HG03558 (cell line): ENCODE results near the gene TUBA1C.
"Not testable (repeated sequence)": the region's sequence is repeated elsewhere in the genome, so short reads cannot be mapped to it uniquely, and the experiment has no call there.

Experiments used
- ATAC-seq: cut with Tn5 transposase; IDR thresholded peaks from one replicate; pipeline ENCODE4 v1.9.1; 2021; ENCODE audit warnings: moderate number of reproducible peaks; ENCODE audit not compliant: unreplicated experiment; ENCODE audit errors: extremely low read depth

The TUBA1C gene

GRCh38 chr12:49280545-49280944 is 15.7 kb downstream of the TUBA1C start:
- not testable (repeated sequence) for ATAC-seq

- ATAC-seq: no peak
These were observed 17.4 kb downstream of the TUBA1C start for GRCh38 chr12:49282302-49282701.

GRCh38 chr12:49282740-49283375 is 18.0 kb downstream of the TUBA1C start:
- not testable (repeated sequence) for ATAC-seq

- no peak for ATAC-seq
These were observed 18.9 kb downstream of the TUBA1C start for GRCh38 chr12:49283541-49284429.

- ATAC-seq: no peak
These were observed 19.8 kb downstream of the TUBA1C start for GRCh38 chr12:49284672-49285071.

GRCh38 chr12:49287876-49288275 is 23.0 kb downstream of the TUBA1C start:
- ATAC-seq: no peak

- ATAC-seq: no peak
These were observed 23.6 kb downstream of the TUBA1C start for GRCh38 chr12:49288412-49288853.

GRCh38 chr12:49288922-49289555 is 24.2 kb downstream of the TUBA1C start:
- no peak for ATAC-seq

- ATAC-seq: no peak
These were observed 27.8 kb downstream of the TUBA1C start for GRCh38 chr12:49292729-49293055.

- no peak for ATAC-seq
These were observed 28.4 kb downstream of the TUBA1C start for GRCh38 chr12:49293056-49293956.

GRCh38 chr12:49294086-49294803 is 29.4 kb downstream of the TUBA1C start:
- ATAC-seq: no peak

GRCh38 chr12:49294804-49295081 is 29.9 kb downstream of the TUBA1C start:
- no peak for ATAC-seq

GRCh38 chr12:49295082-49295936 is 30.4 kb downstream of the TUBA1C start, which contains the start of gene PRPH:
Gene PRPH, plus strand, starts transcription at chr12:49295147. Its CDS starts 54 bp downstream, at chr12:49295201.
- ATAC-seq: no peak

- no peak for ATAC-seq
These were observed 31.4 kb downstream of the TUBA1C start for GRCh38 chr12:49296034-49296835.

- ATAC-seq: no peak
These were observed 32.2 kb downstream of the TUBA1C start for GRCh38 chr12:49296836-49297694.

GRCh38 chr12:49297695-49298060 is 32.8 kb downstream of the TUBA1C start:
- ATAC-seq: no peak

- no peak for ATAC-seq
These were observed 33.3 kb downstream of the TUBA1C start for GRCh38 chr12:49298160-49298559.
